HCT116 (cell line): Measurements from ENCODE around the gene NFATC3. TPM values are rescaled to one million over a fixed set of nuclear protein-coding genes. Genes with fewer than 3 reads are reported as not detected.

Experiments
- ATAC-seq: fragments of 200-7000 bp; cut with Tn5 transposase; 2 replicates; pipeline ENCODE4 v1.9.1; 2020; ENCODE audit warnings: mild to moderate bottlenecking, moderate library complexity
- BruUV-seq: library from RNA; stranded (reverse); fragments of 400-500 nt; replicated peaks from 2 replicates; lab custom pipeline; 2021; lab: Mats Ljungman, UMichigan
- CTCF ChIA-PET: fragments of 300-600 bp; sonication (Branson Sonifier 250); formaldehyde crosslinking; loops from one replicate; lab custom pipeline; 2021; ENCODE audit warnings: antibody characterized with exemption; lab: Charles Lee
- POLR2A ChIA-PET: fragments of 300-600, 350-600 bp; sonication (Branson Sonifier 250); formaldehyde crosslinking; loops from one replicate; lab custom pipeline; 2021; ENCODE audit warnings: antibody characterized with exemption; lab: Charles Lee
- RAD21 ChIA-PET, 2 experiments: fragments of 300-600 bp; sonication (Branson Sonifier 250); formaldehyde crosslinking; loops; one replicate each; lab custom pipeline; 2023; ENCODE audit warnings: low total read pairs in 2 of 2; ENCODE audit not compliant: uncharacterized antibody in 2 of 2, unreplicated experiment in 2 of 2, low non-redundant PET in 1 of 2; lab: Charles Lee
- DNase-seq: peaks from one replicate; pipeline ENCODE4 v3.0.0-alpha.2; 2010; ENCODE audit warnings: low read depth, low spot score
- H2AFZ ChIP-seq: fragments of 200-600 bp; shearing (Covaris generic), sonication (generic); 2 replicates; pipeline ENCODE4 v1.6.1; 2017; ENCODE audit warnings: low read depth, mixed run types, mixed read lengths, antibody characterized with exemption, low read length; ENCODE audit not compliant: poor library complexity, severe bottlenecking
- H3K27ac ChIP-seq: 2 replicates; pipeline ENCODE4 v1.5.1; 2012; ENCODE audit warnings: low read depth, low read length
- H3K27me3 ChIP-seq: fragments of 200-600 bp; sonication (generic); 2 replicates; pipeline ENCODE4 v1.6.1; 2016; ENCODE audit warnings: mixed run types, low read length, mixed read lengths; ENCODE audit not compliant: insufficient read depth
- H3K36me3 ChIP-seq, 2 experiments: fragments of 200-500 bp in 1 of 2; fragments of 200-600 bp in 1 of 2; sonication (Bioruptor generic) in 1 of 2; sonication (generic) in 1 of 2; 2 replicates each; pipeline versions ENCODE4 v1.5.1 to v1.6.1; 2014 to 2016; ENCODE audit warnings: low read length in 2 of 2, inconsistent platforms in 1 of 2, mixed read lengths in 1 of 2, mixed run types in 1 of 2; ENCODE audit not compliant: insufficient read depth in 2 of 2, control insufficient read depth in 1 of 2
- H3K4me1 ChIP-seq, 2 experiments: fragments of 200-600 bp in 1 of 2; sonication (generic) in 1 of 2; 2 replicates each; pipeline versions ENCODE4 v1.5.1 to v1.6.1; 2012 to 2017; ENCODE audit warnings: low read length in 2 of 2, inconsistent platforms in 1 of 2, mild to moderate bottlenecking in 1 of 2, mixed read lengths in 1 of 2, mixed run types in 1 of 2, moderate library complexity in 1 of 2; ENCODE audit not compliant: insufficient read depth in 2 of 2, control insufficient read depth in 1 of 2
- H3K4me2 ChIP-seq: fragments of 200-600 bp; sonication (generic); 2 replicates; pipeline ENCODE4 v1.6.1; 2017; ENCODE audit warnings: mixed run types, low read length, mixed read lengths
- H3K4me3 ChIP-seq, 2 experiments: fragments of 200-600 bp in 1 of 2; sonication (generic) in 1 of 2; replicated peaks in 1 of 2; 2 replicates each; pipeline ENCODE4 v1.5.1; 2011 to 2016; ENCODE audit warnings: low read length in 2 of 2, control low read depth in 1 of 2, low read depth in 1 of 2, mild to moderate bottlenecking in 1 of 2, mixed read lengths in 1 of 2, mixed run types in 1 of 2
- H3K79me2 ChIP-seq: fragments of 200-600 bp; sonication (generic); 2 replicates; pipeline ENCODE4 v1.6.1; 2017; ENCODE audit warnings: mild to moderate bottlenecking, mixed run types, low read length, moderate library complexity, mixed read lengths; ENCODE audit not compliant: insufficient read depth
- H3K9ac ChIP-seq: fragments of 200-600 bp; sonication (generic); 2 replicates; pipeline ENCODE4 v1.6.1; 2016; ENCODE audit warnings: low read length, mixed read lengths
- H3K9me2 ChIP-seq: fragments of 200-600 bp; sonication (generic), shearing (Covaris generic); 2 replicates; pipeline ENCODE4 v1.6.1; 2017; ENCODE audit warnings: mixed run types, mild to moderate bottlenecking, moderate library complexity; ENCODE audit not compliant: insufficient read depth
- H3K9me3 ChIP-seq, 2 experiments: fragments of 200-500 bp in 1 of 2; fragments of 200-600 bp in 1 of 2; sonication (Bioruptor generic) in 1 of 2; sonication (generic) in 1 of 2; 2 replicates each; pipeline ENCODE4 v1.6.1; 2014 to 2017; ENCODE audit warnings: low read length in 2 of 2, mixed read lengths in 2 of 2, inconsistent platforms in 1 of 2, low read depth in 1 of 2, mild to moderate bottlenecking in 1 of 2, mixed run types in 1 of 2, moderate library complexity in 1 of 2; ENCODE audit not compliant: control insufficient read depth in 1 of 2, insufficient read depth in 1 of 2
- H4K20me1 ChIP-seq: fragments of 200-600 bp; sonication (generic), shearing (Covaris generic); 2 replicates; pipeline ENCODE4 v1.6.1; 2017; ENCODE audit warnings: mixed run types, mild to moderate bottlenecking, moderate library complexity; ENCODE audit not compliant: insufficient read depth
- CBX3 ChIP-seq: IDR thresholded peaks from 2 replicates; pipeline ENCODE4 v1.6.1; 2012; ENCODE audit warnings: low read depth
- EGR1 ChIP-seq: IDR thresholded peaks from 2 replicates; pipeline ENCODE4 v1.6.1; 2012; ENCODE audit warnings: low read depth
- ELF1 ChIP-seq: IDR thresholded peaks from 2 replicates; pipeline ENCODE4 v1.6.1; 2012; ENCODE audit warnings: low read depth, borderline replicate concordance
- EZH2 ChIP-seq: fragments of 200-600 bp; sonication (generic); IDR thresholded peaks from 2 replicates; pipeline ENCODE4 v1.6.1; 2017; ENCODE audit warnings: antibody characterized with exemption, mixed run types
- EZH2phosphoT487 ChIP-seq: fragments of 200-600 bp; IDR thresholded peaks from 2 replicates; pipeline ENCODE4 v1.6.1; 2018; ENCODE audit warnings: antibody characterized with exemption, borderline replicate concordance
- FOSL1 ChIP-seq: IDR thresholded peaks from 2 replicates; pipeline ENCODE4 v1.6.1; 2012; ENCODE audit warnings: low read depth
- POLR2A ChIP-seq: IDR thresholded peaks from 2 replicates; pipeline ENCODE4 v1.7.0; 2011; ENCODE audit warnings: borderline replicate concordance; ENCODE audit not compliant: insufficient read depth, insufficient read length; ENCODE audit errors: extremely low read depth
- POLR2AphosphoS5 ChIP-seq: IDR thresholded peaks from 2 replicates; pipeline ENCODE4 v1.6.1; 2011; ENCODE audit warnings: mild to moderate bottlenecking, low read depth, low read length, moderate library complexity
- RAD21 ChIP-seq: IDR thresholded peaks from 2 replicates; pipeline ENCODE4 v1.6.1; 2012; ENCODE audit warnings: low read depth, mild to moderate bottlenecking
- SIN3A ChIP-seq: IDR thresholded peaks from 2 replicates; pipeline ENCODE4 v1.6.1; 2012; ENCODE audit warnings: low read depth
- SP1 ChIP-seq: IDR thresholded peaks from 2 replicates; pipeline ENCODE4 v1.6.1; 2012; ENCODE audit warnings: low read depth
- SRF ChIP-seq: IDR thresholded peaks from 2 replicates; pipeline ENCODE4 v1.6.1; 2012; ENCODE audit warnings: low read depth
- TCF7L2 ChIP-seq: IDR thresholded peaks from 2 replicates; pipeline ENCODE4 v1.7.0; 2011; ENCODE audit warnings: borderline replicate concordance, inconsistent platforms; ENCODE audit not compliant: insufficient read depth, insufficient read length; ENCODE audit errors: extremely low read depth
- YY1 ChIP-seq: IDR thresholded peaks from 2 replicates; pipeline ENCODE4 v1.6.1; 2011; ENCODE audit warnings: low read length, low read depth, moderate library complexity, mild to moderate bottlenecking; ENCODE audit not compliant: insufficient replicate concordance; ENCODE audit errors: extremely low read depth
- ZFX ChIP-seq: fragments of 450-650 bp; IDR thresholded peaks from 2 replicates; pipeline ENCODE4 v1.6.1; 2017
- ZNF274 ChIP-seq: fragments of 200-500 bp; sonication (Bioruptor generic); IDR thresholded peaks from 2 replicates; pipeline ENCODE4 v1.6.1; 2014; ENCODE audit warnings: mild to moderate bottlenecking, low read depth, low read length, inconsistent platforms
- intact Hi-C: fragments of 100-400 bp; cut with micrococcal nuclease; formaldehyde crosslinking; loops from 2 replicates; pipeline ENCODE4 v1.10.0; 2022
- total RNA-seq: library from RNA; stranded (reverse); gene quantifications from one replicate; pipeline ENCODE4 v1.2.1, GENCODE V29; 2021; ENCODE audit not compliant: unreplicated experiment
- TF ChIP-seq, protein P1 (sequence below): IDR thresholded peaks from 2 replicates; pipeline ENCODE4 v1.6.1; 2012; ENCODE audit warnings: low read depth
- TF ChIP-seq, protein P2 (sequence below), 3 experiments: fragments of 200-600 bp in 1 of 3; sonication (generic) in 1 of 3; IDR thresholded peaks in 2 of 3; conservative IDR thresholded peaks in 1 of 3; 2 replicates each; pipeline ENCODE4 v1.5.1; 2012 to 2017; ENCODE audit warnings: low read depth in 2 of 3, low read length in 2 of 3, antibody characterized with exemption in 1 of 3, borderline replicate concordance in 1 of 3, control low read depth in 1 of 3, mild to moderate bottlenecking in 1 of 3, mixed read lengths in 1 of 3, mixed run types in 1 of 3, moderate library complexity in 1 of 3; ENCODE audit not compliant: insufficient read depth in 1 of 3
- TF ChIP-seq, protein P3 (sequence below): IDR thresholded peaks from 2 replicates; pipeline ENCODE4 v1.6.1; 2011; ENCODE audit warnings: mild to moderate bottlenecking, low read length, moderate library complexity; ENCODE audit not compliant: insufficient replicate concordance; ENCODE audit errors: extremely low read depth
- TF ChIP-seq, protein P4 (sequence below): IDR thresholded peaks from 2 replicates; pipeline ENCODE4 v1.6.1; 2012

The NFATC3 gene
- total RNA-seq, 1 experiment from 2014 or later: 25.6 TPM

DNA sequence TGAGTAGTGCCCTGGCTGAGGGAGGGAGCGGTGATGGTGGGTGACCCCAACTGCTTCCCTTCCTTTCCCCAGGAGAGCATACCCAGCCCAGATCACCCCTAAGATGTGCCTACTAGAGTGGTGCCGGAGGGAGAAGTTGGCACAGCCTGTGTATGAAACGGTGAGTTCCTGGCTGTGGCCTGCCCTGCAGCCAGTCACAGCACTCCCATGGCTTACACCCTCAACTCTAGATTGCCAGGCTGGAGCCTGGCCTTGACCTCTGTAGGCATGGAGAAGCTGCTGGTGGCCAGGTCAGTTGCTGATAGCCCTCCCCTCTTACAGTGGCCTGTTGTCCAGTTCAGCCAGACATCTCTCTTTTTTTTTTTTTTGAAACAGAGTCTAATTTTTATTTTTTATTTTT is 8.6 kb upstream of the NFATC3 start:
- Histone ChIP-seq H2AFZ (no peak overlapping the region), H3K4me3 (no peak overlapping the region), H3K9me2 (no peaks in the 10 kb centered on the region), H3K27ac (no peak overlapping the region), H3K27me3 (no peaks in the 10 kb centered on the region), H3K9me3 (no peaks in the 10 kb centered on the region), H4K20me1 (no peaks in the 10 kb centered on the region), H3K36me3 (peaks cover 9 to 27% of the 10 kb centered on the region in 2 experiments; a peak in 3 of 4 replicates), H3K79me2 (no peaks in the 10 kb centered on the region), H3K4me2 (no peak overlapping the region)
- BruUV-seq: no TSS peak
- no peak for DNase-seq
- CTCF ChIA-PET: no interaction called here
- RAD21 ChIA-PET: no interaction called here
- POLR2A ChIA-PET: no interaction called here
- intact Hi-C loops: no loop called here
- no peak for TF ChIP-seq SRF
- TF ChIP-seq, protein P1, sequence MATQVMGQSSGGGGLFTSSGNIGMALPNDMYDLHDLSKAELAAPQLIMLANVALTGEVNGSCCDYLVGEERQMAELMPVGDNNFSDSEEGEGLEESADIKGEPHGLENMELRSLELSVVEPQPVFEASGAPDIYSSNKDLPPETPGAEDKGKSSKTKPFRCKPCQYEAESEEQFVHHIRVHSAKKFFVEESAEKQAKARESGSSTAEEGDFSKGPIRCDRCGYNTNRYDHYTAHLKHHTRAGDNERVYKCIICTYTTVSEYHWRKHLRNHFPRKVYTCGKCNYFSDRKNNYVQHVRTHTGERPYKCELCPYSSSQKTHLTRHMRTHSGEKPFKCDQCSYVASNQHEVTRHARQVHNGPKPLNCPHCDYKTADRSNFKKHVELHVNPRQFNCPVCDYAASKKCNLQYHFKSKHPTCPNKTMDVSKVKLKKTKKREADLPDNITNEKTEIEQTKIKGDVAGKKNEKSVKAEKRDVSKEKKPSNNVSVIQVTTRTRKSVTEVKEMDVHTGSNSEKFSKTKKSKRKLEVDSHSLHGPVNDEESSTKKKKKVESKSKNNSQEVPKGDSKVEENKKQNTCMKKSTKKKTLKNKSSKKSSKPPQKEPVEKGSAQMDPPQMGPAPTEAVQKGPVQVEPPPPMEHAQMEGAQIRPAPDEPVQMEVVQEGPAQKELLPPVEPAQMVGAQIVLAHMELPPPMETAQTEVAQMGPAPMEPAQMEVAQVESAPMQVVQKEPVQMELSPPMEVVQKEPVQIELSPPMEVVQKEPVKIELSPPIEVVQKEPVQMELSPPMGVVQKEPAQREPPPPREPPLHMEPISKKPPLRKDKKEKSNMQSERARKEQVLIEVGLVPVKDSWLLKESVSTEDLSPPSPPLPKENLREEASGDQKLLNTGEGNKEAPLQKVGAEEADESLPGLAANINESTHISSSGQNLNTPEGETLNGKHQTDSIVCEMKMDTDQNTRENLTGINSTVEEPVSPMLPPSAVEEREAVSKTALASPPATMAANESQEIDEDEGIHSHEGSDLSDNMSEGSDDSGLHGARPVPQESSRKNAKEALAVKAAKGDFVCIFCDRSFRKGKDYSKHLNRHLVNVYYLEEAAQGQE: no peak
- TF ChIP-seq POLR2AphosphoS5: no peak
- no peak for TF ChIP-seq RAD21
- no peak for TF ChIP-seq ZFX
- no peak for TF ChIP-seq EZH2phosphoT487
- TF ChIP-seq FOSL1: no peak
- TF ChIP-seq SP1: no peak
- TF ChIP-seq, protein P2, sequence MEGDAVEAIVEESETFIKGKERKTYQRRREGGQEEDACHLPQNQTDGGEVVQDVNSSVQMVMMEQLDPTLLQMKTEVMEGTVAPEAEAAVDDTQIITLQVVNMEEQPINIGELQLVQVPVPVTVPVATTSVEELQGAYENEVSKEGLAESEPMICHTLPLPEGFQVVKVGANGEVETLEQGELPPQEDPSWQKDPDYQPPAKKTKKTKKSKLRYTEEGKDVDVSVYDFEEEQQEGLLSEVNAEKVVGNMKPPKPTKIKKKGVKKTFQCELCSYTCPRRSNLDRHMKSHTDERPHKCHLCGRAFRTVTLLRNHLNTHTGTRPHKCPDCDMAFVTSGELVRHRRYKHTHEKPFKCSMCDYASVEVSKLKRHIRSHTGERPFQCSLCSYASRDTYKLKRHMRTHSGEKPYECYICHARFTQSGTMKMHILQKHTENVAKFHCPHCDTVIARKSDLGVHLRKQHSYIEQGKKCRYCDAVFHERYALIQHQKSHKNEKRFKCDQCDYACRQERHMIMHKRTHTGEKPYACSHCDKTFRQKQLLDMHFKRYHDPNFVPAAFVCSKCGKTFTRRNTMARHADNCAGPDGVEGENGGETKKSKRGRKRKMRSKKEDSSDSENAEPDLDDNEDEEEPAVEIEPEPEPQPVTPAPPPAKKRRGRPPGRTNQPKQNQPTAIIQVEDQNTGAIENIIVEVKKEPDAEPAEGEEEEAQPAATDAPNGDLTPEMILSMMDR (IDR thresholded peaks at IDR 0.05 in 2 of 3, conservative IDR thresholded peaks at IDR 0.05 in 1 of 3; ENCODE audit: borderline replicate concordance in 1 of 3, insufficient read depth in 1 of 3, low read depth in 2 of 3, low read length in 2 of 3): no peak
- TF ChIP-seq ZNF274: no peak
- TF ChIP-seq CBX3: no peak
- TF ChIP-seq, protein P3, sequence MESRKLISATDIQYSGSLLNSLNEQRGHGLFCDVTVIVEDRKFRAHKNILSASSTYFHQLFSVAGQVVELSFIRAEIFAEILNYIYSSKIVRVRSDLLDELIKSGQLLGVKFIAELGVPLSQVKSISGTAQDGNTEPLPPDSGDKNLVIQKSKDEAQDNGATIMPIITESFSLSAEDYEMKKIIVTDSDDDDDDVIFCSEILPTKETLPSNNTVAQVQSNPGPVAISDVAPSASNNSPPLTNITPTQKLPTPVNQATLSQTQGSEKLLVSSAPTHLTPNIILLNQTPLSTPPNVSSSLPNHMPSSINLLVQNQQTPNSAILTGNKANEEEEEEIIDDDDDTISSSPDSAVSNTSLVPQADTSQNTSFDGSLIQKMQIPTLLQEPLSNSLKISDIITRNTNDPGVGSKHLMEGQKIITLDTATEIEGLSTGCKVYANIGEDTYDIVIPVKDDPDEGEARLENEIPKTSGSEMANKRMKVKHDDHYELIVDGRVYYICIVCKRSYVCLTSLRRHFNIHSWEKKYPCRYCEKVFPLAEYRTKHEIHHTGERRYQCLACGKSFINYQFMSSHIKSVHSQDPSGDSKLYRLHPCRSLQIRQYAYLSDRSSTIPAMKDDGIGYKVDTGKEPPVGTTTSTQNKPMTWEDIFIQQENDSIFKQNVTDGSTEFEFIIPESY: no peak
- TF ChIP-seq POLR2A: no peak
- TF ChIP-seq, protein P4, sequence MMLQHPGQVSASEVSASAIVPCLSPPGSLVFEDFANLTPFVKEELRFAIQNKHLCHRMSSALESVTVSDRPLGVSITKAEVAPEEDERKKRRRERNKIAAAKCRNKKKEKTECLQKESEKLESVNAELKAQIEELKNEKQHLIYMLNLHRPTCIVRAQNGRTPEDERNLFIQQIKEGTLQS: no peak
- no peak for TF ChIP-seq SIN3A
- no peak for TF ChIP-seq EZH2
- TF ChIP-seq TCF7L2: no peak
- TF ChIP-seq ELF1: no peak
- no peak for TF ChIP-seq EGR1
- TF ChIP-seq YY1: no peak
- TF ChIP-seq, all 23 proteins: peak for 0
- no peak for ATAC-seq
- peaks cover 0 to 5% of the 10 kb centered on the region in 2 experiments; a peak in 1 of 4 replicates for H3K4me1 ChIP-seq
- H3K9ac ChIP-seq: no peak overlapping the region
